HG03060 (cell line): ENCODE results near the gene BHLHA15.

Source experiments
- ATAC-seq: cut with Tn5 transposase; IDR thresholded peaks from one replicate; pipeline ENCODE4 v1.9.1; 2021; ENCODE audit warnings: low read depth, moderate number of reproducible peaks; ENCODE audit not compliant: unreplicated experiment

BHLHA15 gene

DNA sequence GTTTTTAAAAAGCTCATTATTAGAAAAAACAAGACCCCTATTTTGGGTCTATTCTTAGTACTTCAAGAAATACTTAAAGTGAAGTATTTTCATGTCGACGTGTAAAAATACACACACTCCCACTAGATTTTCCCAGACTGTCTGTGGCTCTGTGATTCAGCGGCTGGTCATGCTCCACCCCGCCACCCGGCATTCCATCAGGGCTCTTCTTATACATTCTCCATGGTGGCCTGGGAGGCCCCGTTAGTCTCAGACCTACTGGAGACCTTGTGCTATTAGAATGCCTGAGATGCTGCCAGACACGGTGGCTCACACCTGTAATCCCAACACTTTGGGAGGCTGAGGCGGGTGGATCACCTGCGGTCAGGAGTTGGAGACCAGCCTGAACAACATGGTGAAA is 27.7 kb downstream of the BHLHA15 start:
- no peak for ATAC-seq

DNA sequence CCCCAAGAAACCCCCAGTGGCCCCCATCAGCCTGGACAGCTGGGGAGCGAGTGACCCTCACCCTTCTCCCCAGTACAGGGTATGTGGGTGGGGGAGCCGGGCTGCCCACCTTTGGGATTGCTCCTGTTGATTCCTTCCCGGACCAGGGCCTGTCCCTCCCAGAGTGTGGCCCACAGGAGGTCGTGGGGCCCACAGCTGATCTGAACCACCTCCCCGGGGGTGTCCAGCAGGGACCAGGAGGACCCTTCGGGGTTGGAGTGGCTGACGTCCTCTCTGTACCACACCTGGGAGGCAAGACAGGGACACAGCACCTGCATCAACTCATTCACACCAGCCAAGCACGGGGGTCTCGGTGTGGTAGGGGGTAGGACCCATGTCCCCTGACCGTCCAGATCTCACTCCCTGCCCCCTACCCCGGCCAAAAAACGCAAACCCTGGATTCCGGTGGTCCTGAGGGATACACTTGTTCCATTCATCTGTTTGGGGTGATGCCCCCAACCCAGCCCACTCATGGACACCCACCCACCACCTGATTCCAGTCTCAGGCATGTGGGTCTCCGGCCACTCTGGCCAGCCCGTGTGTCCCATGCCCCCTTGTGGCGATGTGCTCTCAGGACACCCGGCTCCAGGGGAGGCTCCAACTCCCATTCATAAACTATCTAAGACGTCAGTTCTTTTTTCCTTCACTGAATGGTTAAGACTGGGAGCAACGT is 29.9 kb downstream of the BHLHA15 start:
- no peak for ATAC-seq

DNA sequence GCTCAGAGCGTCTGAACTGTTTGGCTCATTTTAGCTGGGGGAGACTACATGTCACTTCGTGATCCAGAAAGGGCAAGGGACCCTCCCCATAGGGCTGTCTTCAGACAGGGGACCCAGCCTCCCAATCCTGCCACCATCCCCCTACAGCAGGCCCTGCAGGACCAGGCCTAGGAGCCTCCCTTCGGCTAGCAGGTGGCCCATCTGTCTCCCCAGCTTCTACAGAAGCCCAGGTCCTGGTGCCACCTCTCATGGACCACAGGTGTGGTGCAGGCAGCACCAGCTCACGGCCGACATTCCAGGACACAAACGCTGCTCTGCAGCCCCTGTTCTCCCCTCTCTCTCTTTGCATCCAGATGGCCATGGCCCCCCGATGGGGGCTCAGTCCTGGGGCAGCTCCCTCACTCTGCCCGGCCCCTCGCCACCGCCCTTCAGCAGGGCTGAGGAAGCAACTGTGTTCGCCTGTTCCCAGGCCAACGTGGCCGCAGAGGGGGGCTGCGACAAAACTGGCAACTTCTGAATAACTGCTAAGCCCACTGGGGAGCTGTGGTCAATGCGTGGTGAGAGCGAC is 30.5 kb downstream of the BHLHA15 start:
- no peak for ATAC-seq

DNA sequence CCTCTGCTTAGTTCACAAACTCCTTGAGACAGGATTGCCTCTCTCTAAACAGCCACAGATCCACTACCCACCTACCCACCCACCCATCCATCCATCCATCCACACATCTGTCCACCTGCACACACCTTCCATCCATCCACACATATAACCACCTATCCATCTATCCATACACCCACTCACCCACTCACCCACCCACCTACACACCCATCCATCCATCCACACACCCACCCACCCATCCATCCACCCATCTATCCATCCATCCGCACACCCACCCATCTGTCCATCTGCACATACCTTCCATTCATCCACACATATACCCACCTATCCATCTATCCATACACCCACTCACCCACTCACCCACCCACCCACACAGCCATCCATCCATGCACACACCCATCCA is 31.1 kb downstream of the BHLHA15 start:
- ATAC-seq = no peak

DNA sequence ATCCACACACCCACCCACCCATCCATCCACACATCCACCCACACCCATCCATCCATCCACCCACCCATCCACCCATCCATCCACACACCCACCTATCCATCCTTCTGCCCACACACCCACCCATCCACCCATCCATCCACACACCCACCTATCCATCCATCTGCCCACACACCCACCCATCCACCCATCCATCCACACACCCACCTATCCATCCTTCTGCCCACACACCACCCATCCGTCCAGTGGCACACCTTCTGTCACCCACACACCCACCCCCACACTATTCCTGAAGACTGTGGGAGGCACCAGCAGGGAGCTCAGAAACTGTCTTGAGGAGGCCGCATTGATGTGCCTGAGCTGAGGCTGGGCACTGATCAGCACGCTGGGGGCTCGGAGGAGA is 31.7 kb downstream of the BHLHA15 start:
- ATAC-seq = no peak

DNA sequence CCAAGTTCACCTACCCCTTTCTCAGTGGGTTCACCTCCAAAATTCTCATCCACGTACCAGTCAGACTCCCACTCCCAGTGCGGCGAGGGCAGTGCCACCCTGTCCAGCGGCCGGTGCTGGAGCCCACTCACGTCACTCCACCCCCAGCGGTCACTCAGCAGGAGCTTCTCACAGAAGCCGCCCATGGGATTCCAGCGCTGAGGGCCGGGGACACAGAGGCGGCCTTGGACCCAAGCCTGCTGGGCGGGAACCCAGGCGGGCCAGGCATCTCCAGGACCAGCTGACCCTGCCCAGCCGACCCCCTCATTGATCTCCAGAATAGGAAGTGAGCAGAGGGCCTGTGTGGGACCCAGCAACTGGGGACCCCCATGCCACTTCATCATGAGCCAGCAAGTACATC is 33.6 kb downstream of the BHLHA15 start:
- ATAC-seq = no peak

DNA sequence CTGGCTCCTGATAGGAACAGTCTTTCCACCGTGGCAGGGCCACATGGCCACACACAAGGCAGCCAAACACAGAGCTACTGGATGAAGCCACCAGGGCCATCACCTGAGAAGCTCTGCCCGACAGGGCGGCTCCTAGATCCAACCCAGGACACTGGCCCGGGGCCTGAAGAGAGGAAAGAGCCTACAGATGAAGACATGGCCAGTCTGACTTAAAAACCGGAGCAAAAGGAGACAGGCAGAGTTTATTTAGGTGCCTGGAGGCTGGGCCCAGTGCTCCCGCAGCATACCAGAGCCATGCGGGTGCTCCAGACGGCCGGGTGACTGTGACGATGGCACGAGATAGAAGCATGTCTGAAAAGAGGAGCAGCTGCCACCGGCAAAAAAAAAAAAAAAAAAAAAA is 36.9 kb downstream of the BHLHA15 start:
- ATAC-seq = no peak

DNA sequence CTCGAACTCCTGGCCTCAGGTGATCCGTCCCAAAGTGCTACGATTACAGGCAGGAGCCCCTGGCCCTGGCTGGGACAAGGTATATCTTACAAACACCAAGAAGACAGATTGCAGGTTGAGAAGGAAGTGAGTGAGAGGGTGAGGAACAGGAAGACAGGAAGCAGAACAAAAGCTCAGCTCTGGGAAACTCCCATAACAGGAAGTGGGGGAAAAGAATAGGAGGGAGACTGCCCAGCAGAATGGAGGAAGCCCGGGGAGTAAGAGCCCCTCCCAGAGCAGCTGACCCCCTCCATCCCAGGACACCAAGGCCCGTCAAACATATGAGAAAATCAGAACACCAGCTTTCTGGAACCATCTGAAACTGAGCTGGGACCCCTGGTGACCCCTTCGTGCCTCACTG is 37.9 kb downstream of the BHLHA15 start:
- no peak for ATAC-seq

DNA sequence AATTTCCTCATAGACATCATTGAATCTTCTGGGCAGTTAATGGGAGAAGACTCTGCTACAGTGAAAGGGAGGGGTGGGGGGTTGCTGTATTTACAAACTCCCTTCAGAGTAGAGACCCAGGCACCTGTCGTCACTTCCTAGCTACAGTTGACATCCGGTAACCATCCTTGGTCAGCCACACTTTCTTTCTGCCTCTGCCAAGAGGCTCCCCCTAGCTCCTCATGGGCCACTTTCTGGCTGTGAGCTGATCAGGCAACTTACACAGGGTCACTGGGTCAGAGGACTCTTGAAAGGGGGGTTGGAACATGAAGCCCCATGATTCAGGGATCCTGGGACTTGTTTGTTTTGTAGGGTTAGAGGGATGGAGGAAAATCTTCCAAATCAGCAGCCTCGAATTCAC is 39.5 kb downstream of the BHLHA15 start:
- no peak for ATAC-seq

DNA sequence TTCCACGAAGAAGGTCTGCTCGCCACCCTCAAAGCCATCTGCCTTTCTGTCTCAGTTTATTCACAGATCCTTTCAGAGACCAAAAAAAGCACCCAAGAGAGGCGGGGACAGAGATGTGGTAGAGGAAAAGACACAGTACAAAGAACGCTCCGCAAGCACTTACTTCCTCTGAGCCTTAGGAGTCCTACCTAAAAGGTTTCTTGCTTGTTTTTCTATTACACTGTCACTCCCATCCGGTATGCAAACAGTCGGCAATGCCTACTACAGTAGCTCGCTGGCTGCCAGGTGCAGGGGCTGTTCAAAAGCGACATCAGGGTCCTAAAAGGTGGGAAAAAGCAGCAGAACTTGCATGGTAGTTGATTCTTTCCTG is 40.0 kb downstream of the BHLHA15 start:
- no peak for ATAC-seq

DNA sequence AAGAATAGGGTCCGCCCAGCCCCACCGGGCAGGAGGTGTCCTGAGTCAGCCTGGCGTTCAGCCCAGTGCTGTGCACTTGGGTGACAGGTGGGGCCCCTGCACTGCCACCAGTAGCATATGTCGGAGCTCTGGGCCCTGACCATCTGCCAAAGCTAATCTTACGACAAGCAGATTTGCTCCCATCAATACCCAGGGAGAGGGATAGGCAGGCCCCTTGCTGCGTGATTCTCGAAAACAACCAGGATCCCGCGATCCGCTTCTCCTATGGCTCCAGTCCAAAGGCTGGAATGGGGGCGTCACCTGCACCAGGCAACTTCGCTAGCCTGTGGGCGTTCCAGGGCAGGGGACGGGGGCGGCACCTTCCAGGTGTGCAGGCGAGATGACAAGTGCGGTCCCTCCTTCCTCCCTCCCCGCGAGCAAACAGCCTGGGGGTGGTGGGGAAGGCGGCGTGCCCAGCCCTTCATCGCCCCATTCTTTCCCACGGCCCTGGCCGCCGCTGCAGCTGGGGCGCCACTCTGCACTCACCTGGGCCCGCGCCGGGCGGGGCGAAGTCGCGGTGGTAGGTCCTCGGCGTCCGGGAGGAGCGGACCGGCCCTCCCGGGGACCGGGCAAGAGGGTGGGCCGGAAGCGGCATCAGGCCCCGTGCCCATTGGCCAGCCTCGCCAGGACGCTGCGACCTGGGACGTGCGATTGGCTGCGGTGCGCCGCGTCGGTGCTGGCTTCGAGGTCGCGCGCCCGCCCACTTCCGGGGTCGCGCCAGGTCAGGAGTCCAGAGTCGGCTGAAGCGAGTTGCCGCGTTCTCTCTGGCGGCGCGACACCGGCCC is 40.6 kb downstream of the BHLHA15 start, which contains the start of gene TECPR1:
TSS of gene TECPR1 (minus strand) at position 632 of the 824 bp plus-strand sequence. CDS start 6,086 bp downstream, outside the sequence.
- ATAC-seq = peak; percentile 93

DNA sequence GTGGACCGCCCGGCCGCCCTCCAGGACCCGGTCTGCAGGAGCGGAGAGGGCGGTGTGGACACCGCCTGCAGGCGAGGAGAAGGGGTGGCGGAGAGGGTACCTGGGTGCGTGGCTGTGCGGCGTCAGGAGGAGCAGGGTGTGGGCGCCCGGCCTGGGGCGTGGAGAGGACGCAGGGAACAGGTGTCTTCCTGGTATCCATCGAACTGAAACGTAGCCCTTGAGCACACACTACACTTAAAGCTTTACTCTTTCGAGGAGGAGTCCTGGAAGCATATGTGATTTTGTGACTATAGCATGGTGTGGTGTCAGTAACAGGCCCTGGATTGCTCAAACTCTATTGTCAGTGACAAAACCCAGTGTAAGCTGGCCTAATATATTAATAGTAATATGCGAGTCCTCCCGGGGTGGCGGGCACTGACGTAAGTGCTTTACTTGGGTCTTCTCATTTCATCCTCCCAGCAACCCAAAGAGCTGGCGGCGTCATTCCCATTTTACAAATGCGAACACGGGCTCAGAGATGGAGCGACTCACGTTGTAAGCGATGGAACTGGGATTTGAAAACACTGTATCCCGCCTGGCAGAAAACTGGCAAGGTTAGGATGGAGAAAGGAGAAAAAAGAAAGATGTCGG is 41.3 kb downstream of the BHLHA15 start:
- ATAC-seq = no peak

DNA sequence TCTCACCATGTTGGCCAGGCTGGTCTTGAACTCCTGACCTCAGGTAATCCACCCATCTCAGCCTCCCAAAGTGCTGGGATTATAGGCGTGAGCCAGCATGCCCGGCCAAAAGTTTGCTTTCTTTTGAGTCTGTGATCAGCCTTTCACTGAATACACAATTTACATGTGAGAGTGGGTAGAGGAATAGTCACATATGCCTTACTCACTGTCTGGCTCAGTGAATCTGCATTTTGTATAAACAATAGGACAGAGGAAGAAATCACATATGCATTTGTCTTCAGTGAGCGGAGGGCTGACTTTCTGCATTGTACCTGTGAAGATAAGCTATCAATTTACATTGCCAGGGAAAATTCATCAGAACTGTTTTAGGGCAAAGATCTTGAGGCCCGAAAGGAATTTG is 43.3 kb downstream of the BHLHA15 start:
- no peak for ATAC-seq

DNA sequence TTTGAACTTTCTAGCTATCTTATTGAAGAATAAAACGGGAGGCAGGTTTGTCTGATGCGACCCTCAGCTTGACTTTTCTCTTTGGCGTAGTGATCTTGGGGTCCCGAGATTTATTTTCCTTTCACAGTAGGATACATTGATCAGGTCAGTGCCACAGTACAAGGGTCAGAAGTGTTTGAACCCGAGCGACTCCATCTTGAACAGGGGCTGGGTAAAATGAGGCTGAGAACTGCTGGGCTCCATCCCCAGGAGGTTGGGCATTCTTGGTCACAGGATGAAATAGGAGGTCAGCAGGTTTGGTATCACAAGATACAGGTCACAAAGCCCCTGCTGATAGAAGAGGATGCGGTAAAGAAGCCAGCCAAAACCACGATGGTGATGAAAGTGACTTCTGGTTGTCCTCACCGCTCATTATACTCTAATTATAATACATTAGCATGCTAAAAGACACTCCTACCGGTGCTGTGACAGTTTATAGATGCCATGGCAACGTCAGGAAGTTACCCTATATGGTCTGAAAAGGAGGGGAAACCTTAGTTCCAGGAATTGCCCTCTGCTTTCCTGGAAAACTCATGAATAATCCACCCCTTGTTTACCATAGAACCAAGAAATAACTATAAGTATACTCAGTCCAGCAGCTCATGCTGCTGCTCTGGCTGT is 43.8 kb downstream of the BHLHA15 start:
- ATAC-seq = no peak

DNA sequence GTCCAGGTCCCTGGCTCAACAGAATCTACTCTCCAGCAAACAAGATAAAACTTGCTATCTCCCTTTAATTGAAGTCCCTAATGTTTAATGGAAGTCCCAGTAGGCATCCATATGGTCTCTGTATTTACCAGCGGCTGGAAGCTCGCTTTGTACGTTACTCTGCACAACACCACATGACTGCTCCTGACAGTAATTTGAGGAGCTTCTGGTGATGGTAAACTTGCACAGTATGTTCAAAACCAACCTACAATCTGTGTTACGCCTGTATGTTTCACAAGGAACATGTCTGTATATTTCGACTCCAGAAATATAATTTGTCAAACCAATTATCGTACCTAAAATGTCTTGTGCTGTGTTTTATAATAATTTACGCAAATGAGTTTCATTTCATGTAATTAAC is 45.2 kb downstream of the BHLHA15 start:
- no peak for ATAC-seq

DNA sequence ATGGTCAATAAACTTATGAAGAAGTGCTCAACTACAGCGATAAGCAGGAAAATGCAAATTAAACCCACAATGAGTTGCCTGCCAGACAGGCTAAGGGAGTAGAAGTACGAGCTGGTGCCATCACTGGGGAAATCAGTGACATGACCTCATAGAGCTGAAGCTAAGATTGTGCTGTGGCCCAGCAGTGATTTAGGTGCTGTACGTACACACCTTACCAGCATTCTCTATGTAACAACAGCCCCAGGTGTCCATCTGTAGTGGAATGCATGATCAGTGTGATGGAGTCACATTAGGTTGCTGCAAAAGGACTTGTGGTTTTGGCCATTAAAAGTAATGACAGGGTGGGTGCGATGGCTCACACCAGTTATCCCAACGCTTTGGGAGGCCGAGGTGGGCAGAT is 46.5 kb downstream of the BHLHA15 start:
- ATAC-seq = no peak
